DOHH2 (cell line): Measurements from ENCODE around the gene OR2T2.
"Not testable (repeated sequence)": the region's sequence is repeated elsewhere in the genome, so short reads cannot be mapped to it uniquely, and the experiment has no call there.

Experiments
- H3F3A ChIP-seq: fragments of 200-600 bp; sonication (generic), shearing (Covaris generic); 2 replicates; pipeline ENCODE4 v1.6.0; 2016; ENCODE audit warnings: antibody characterized with exemption, mild to moderate bottlenecking; ENCODE audit not compliant: control insufficient read depth, insufficient read depth
- H3K27ac ChIP-seq: fragments of 200-600 bp; sonication (generic); 2 replicates; pipeline ENCODE4 v1.5.1; 2014; ENCODE audit warnings: low read depth, mild to moderate bottlenecking, low read length, moderate library complexity
- H3K27me3 ChIP-seq: fragments of 200-600 bp; sonication (generic); 2 replicates; pipeline ENCODE4 v1.6.1; 2014; ENCODE audit warnings: mild to moderate bottlenecking, low read length, mixed read lengths; ENCODE audit not compliant: control insufficient read depth
- H3K36me3 ChIP-seq: fragments of 200-600 bp; sonication (generic); 2 replicates; pipeline ENCODE4 v1.6.1; 2014; ENCODE audit warnings: mild to moderate bottlenecking, low read length, moderate library complexity, mixed read lengths; ENCODE audit not compliant: control insufficient read depth
- H3K4me1 ChIP-seq: fragments of 200-600 bp; sonication (generic); 2 replicates; pipeline ENCODE4 v1.6.1; 2014; ENCODE audit warnings: mild to moderate bottlenecking, low read length, mixed read lengths; ENCODE audit not compliant: control insufficient read depth
- H3K4me2 ChIP-seq: fragments of 200-600 bp; sonication (generic); 2 replicates; pipeline ENCODE4 v1.6.0; 2014; ENCODE audit warnings: mild to moderate bottlenecking, low read length, moderate library complexity
- H3K4me3 ChIP-seq: fragments of 200-600 bp; sonication (generic); 2 replicates; pipeline ENCODE4 v1.5.1; 2014; ENCODE audit warnings: mild to moderate bottlenecking, low read length, mixed read lengths
- H3K79me2 ChIP-seq: fragments of 200-600 bp; sonication (generic); 2 replicates; pipeline ENCODE4 v1.6.1; 2014; ENCODE audit warnings: mild to moderate bottlenecking, low read length, mixed read lengths; ENCODE audit not compliant: control insufficient read depth
- H3K9me2 ChIP-seq: fragments of 200-600 bp; sonication (generic); replicated peaks from 2 replicates; pipeline ENCODE4 v1.6.1; 2014; ENCODE audit warnings: mild to moderate bottlenecking, low read length, mixed read lengths; ENCODE audit not compliant: control insufficient read depth
- H3K9me3 ChIP-seq: fragments of 200-600 bp; sonication (generic); 2 replicates; pipeline ENCODE4 v1.6.1; 2014; ENCODE audit warnings: antibody characterized with exemption, low read length, mixed read lengths; ENCODE audit not compliant: control insufficient read depth, insufficient read depth
- H4K20me1 ChIP-seq: fragments of 200-600 bp; sonication (generic); 2 replicates; pipeline ENCODE4 v1.6.0; 2014; ENCODE audit warnings: low read depth, mild to moderate bottlenecking, antibody characterized with exemption, low read length, moderate library complexity; ENCODE audit not compliant: control insufficient read depth, insufficient read depth
- EZH2phosphoT487 ChIP-seq: fragments of 200-600 bp; sonication (generic); IDR thresholded peaks from 2 replicates; pipeline ENCODE4 v1.6.1; 2017; ENCODE audit warnings: borderline replicate concordance, mild to moderate bottlenecking, antibody characterized with exemption, low read length, moderate library complexity, mixed read lengths
- TF ChIP-seq, protein P1 (sequence below): fragments of 200-600 bp; sonication (generic); IDR thresholded peaks from one replicate; pipeline ENCODE4 v1.5.1; 2014; ENCODE audit warnings: antibody characterized with exemption, mild to moderate bottlenecking, low read depth, low read length; ENCODE audit not compliant: poor library complexity, severe bottlenecking

The OR2T2 gene, protein sequence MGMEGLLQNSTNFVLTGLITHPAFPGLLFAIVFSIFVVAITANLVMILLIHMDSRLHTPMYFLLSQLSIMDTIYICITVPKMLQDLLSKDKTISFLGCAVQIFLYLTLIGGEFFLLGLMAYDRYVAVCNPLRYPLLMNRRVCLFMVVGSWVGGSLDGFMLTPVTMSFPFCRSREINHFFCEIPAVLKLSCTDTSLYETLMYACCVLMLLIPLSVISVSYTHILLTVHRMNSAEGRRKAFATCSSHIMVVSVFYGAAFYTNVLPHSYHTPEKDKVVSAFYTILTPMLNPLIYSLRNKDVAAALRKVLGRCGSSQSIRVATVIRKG

DNA sequence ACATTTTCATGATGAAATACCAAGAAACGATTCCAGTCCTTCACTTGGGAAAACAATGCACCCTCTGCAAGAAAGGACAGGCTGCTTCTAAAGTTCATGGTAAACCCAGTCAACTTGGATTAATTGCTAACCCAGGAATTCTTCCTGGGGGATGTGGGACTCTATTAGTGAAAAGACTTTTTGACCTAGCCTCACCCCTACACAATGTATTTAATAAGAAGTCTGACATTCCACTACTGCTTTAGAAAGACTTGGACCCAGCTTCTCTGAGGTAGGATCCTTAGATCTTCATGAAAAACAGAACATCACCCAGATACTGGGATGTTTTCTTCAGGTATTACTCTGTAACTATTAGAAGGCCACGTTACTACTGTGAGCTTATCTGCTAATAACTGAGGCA is at the start of gene OR2T2:
TSS of gene OR2T2 (plus strand) at position 239 of the 400 bp plus-strand sequence. CDS start 7,161 bp downstream, outside the sequence.
- not testable (repeated sequence) for H3K4me3 ChIP-seq, H3K27me3 ChIP-seq, H3K27ac ChIP-seq, H3F3A ChIP-seq, H3K4me2 ChIP-seq, H3K4me1 ChIP-seq, H3K9me2 ChIP-seq, H4K20me1 ChIP-seq, H3K9me3 ChIP-seq, H3K79me2 ChIP-seq, H3K36me3 ChIP-seq

DNA sequence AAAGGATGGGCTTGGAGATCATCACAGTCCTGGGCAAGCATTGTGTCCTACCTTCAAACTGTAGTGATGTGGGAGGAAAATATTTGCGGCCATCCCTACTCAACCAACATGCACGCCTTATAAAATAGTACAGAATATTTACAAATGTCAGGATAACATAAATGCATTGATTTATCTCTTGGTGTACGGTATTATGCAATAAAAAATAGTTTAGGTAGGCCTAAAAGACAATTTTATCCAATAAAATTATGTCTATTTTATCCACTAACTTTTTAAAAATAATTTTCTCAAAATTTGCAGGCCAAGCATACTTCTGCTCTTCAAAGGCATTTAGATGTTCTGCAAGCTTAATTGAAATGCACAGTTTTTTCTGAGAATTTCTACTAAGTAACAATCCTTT is 42.7 kb upstream of the OR2T2 start, which contains the start of gene OR2T1:
TSS of gene OR2T1 (plus strand) at position 301 of the 400 bp plus-strand sequence. CDS start 3,100 bp downstream, outside the sequence.
- no peak within 1 kb of the TSS for H3K4me2 ChIP-seq
- no peaks in the 10 kb centered on the region for H3K9me2 ChIP-seq
- no peaks in the 10 kb centered on the region for H3K4me1 ChIP-seq
- no peak for TF ChIP-seq EZH2phosphoT487
- TF ChIP-seq, protein P1, sequence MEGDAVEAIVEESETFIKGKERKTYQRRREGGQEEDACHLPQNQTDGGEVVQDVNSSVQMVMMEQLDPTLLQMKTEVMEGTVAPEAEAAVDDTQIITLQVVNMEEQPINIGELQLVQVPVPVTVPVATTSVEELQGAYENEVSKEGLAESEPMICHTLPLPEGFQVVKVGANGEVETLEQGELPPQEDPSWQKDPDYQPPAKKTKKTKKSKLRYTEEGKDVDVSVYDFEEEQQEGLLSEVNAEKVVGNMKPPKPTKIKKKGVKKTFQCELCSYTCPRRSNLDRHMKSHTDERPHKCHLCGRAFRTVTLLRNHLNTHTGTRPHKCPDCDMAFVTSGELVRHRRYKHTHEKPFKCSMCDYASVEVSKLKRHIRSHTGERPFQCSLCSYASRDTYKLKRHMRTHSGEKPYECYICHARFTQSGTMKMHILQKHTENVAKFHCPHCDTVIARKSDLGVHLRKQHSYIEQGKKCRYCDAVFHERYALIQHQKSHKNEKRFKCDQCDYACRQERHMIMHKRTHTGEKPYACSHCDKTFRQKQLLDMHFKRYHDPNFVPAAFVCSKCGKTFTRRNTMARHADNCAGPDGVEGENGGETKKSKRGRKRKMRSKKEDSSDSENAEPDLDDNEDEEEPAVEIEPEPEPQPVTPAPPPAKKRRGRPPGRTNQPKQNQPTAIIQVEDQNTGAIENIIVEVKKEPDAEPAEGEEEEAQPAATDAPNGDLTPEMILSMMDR = no peak
- H4K20me1 ChIP-seq = no peaks in the 10 kb centered on the region
- no peaks in the 10 kb centered on the region for H3K36me3 ChIP-seq
- no peak within 1 kb of the TSS for H3K27ac ChIP-seq
- H3K79me2 ChIP-seq = no peaks in the 10 kb centered on the region
- H3K4me3 ChIP-seq = no peak within 1 kb of the TSS
- H3K27me3 ChIP-seq = no peaks in the 10 kb centered on the region
- H3F3A ChIP-seq = peaks cover 5% of the 10 kb centered on the region
- H3K9me3 ChIP-seq = no peaks in the 10 kb centered on the region

DNA sequence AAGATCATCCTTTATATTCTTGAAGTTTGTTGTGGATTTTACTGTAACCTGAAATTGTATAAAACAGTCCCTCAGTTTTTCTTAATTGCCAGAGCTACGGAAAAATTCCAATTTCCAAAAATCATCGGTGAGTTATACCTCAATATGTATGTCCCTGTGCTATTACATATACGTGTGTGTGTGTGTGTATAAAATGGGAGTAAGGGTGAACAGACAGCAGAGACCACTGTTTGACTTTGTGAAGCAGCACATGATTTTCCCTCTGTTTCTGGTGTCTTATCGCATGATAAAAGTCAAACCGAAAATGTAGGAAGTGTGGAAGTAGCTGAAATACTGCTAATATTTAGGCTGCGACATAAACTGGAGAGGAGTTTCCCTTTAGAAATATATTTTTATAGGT is 41.4 kb upstream of the OR2T2 start:
- Histone ChIP-seq H3K27me3 (no peaks in the 10 kb centered on the region), H3K4me1 (no peaks in the 10 kb centered on the region), H3K4me3 (no peak overlapping the region), H3K36me3 (no peaks in the 10 kb centered on the region), H3K27ac (no peak overlapping the region), H3K79me2 (no peaks in the 10 kb centered on the region), H4K20me1 (no peaks in the 10 kb centered on the region), H3K9me2 (no peaks in the 10 kb centered on the region), H3K9me3 (no peaks in the 10 kb centered on the region), H3F3A (peaks cover 5% of the 10 kb centered on the region), H3K4me2 (no peak overlapping the region)
- no peak for TF ChIP-seq EZH2phosphoT487
- TF ChIP-seq, protein P1 = peak; percentile 47
